OCI-LY1 (cell line): ENCODE measurements around the gene CNTNAP2.

Experiments used
- H2AFZ ChIP-seq: fragments of 200-600 bp; sonication (generic), shearing (Covaris generic); 2 replicates; pipeline ENCODE4 v1.6.0; 2014; ENCODE audit warnings: antibody characterized with exemption, mild to moderate bottlenecking, low read length
- H3F3A ChIP-seq: fragments of 200-600 bp; sonication (generic), shearing (Covaris generic); 2 replicates; pipeline ENCODE4 v1.6.0; 2014; ENCODE audit warnings: mild to moderate bottlenecking, antibody characterized with exemption, low read length, moderate library complexity; ENCODE audit not compliant: insufficient read depth
- H3K27ac ChIP-seq: fragments of 200-600 bp; sonication (generic); 2 replicates; pipeline ENCODE4 v1.5.1; 2014; ENCODE audit warnings: low read length, mixed run types, mild to moderate bottlenecking, low read depth; ENCODE audit not compliant: poor library complexity, severe bottlenecking
- H3K27me3 ChIP-seq: fragments of 200-600 bp; sonication (generic); 2 replicates; pipeline ENCODE4 v1.6.0; 2014; ENCODE audit warnings: antibody characterized with exemption, mild to moderate bottlenecking, low read length, moderate library complexity; ENCODE audit not compliant: insufficient read depth
- H3K36me3 ChIP-seq: fragments of 200-600 bp; sonication (generic); 2 replicates; pipeline ENCODE4 v1.6.1; 2014; ENCODE audit warnings: mild to moderate bottlenecking, antibody characterized with exemption, low read length, moderate library complexity, mixed read lengths; ENCODE audit not compliant: insufficient read depth
- H3K4me1 ChIP-seq: fragments of 200-600 bp; sonication (generic); 2 replicates; pipeline ENCODE4 v1.5.1; 2014; ENCODE audit warnings: mild to moderate bottlenecking, low read length, moderate library complexity; ENCODE audit not compliant: insufficient read depth, severe bottlenecking
- H3K4me2 ChIP-seq: fragments of 200-600 bp; sonication (generic), shearing (Covaris generic); 2 replicates; pipeline ENCODE4 v1.6.1; 2014; ENCODE audit warnings: low read length
- H3K4me3 ChIP-seq: fragments of 200-600 bp; sonication (generic); 2 replicates; pipeline ENCODE4 v1.5.1; 2014; ENCODE audit warnings: low read length, low read depth, mild to moderate bottlenecking, mixed read lengths; ENCODE audit not compliant: poor library complexity, severe bottlenecking
- H3K79me2 ChIP-seq: fragments of 200-600 bp; shearing (Covaris generic); 2 replicates; pipeline ENCODE4 v1.6.1; 2016; ENCODE audit warnings: mixed run types, low read length, mixed read lengths; ENCODE audit not compliant: insufficient read depth
- H3K9ac ChIP-seq: fragments of 200-600 bp; sonication (generic), shearing (Covaris generic); 2 replicates; pipeline ENCODE4 v1.6.1; 2014; ENCODE audit warnings: mild to moderate bottlenecking, low read length, mixed read lengths
- H3K9me2 ChIP-seq: fragments of 200-600 bp; sonication (generic), shearing (Covaris generic); 2 replicates; pipeline ENCODE4 v1.6.1; 2014; ENCODE audit warnings: low read depth, mild to moderate bottlenecking, low read length, mixed read lengths
- H3K9me3 ChIP-seq: fragments of 200-600 bp; shearing (Covaris generic); 2 replicates; pipeline ENCODE4 v1.6.1; 2014; ENCODE audit warnings: low read length, mixed read lengths
- H4K20me1 ChIP-seq: fragments of 200-600 bp; sonication (generic), shearing (Covaris generic); 2 replicates; pipeline ENCODE4 v1.6.0; 2016; ENCODE audit warnings: mild to moderate bottlenecking, low read length; ENCODE audit not compliant: insufficient read depth
- EZH2 ChIP-seq: fragments of 200-600 bp; sonication (generic), shearing (Covaris generic); IDR thresholded peaks from 2 replicates; pipeline ENCODE4 v1.8.0; 2017; ENCODE audit warnings: borderline replicate concordance, mixed run types, mild to moderate bottlenecking, antibody characterized with exemption, low read length, moderate library complexity, mixed read lengths
- TF ChIP-seq, protein P1 (sequence below): fragments of 200-600 bp; sonication (generic), shearing (Covaris generic); IDR thresholded peaks from 2 replicates; pipeline ENCODE4 v1.5.1; 2017; ENCODE audit warnings: mild to moderate bottlenecking, antibody characterized with exemption, low read length, moderate library complexity, mixed read lengths

Gene CNTNAP2

DNA sequence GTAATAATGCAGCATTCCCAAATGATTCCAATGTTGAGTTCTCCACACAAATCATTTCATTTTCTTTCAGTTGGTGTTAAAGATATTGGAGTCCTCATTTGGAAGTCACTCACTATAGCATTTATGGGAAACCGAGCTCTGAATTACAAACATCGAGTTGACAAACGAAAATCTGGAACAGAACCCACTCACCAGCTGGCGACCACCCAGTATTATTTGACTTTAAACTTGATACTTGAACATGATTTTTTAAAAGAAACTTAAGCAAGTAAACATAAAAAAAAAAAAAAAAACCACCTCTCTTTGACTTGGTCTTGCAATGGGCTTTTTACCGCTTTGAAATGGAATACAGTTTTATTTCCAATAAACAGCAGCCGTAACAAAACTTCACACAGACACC, 1897.4 kb downstream of the CNTNAP2 start:
- no peak overlapping the region for H3K4me3 ChIP-seq
- H3K27me3 ChIP-seq = no peaks in the 10 kb centered on the region
- H3K36me3 ChIP-seq = no peaks in the 10 kb centered on the region
- H3K79me2 ChIP-seq = no peaks in the 10 kb centered on the region
- H4K20me1 ChIP-seq = no peaks in the 10 kb centered on the region
- no peak overlapping the region for H3K9ac ChIP-seq
- H3F3A ChIP-seq = no peaks in the 10 kb centered on the region
- H3K9me2 ChIP-seq = no peaks in the 10 kb centered on the region
- H3K9me3 ChIP-seq = no peaks in the 10 kb centered on the region
- no peak overlapping the region for H3K4me2 ChIP-seq
- H2AFZ ChIP-seq = no peak overlapping the region
- H3K27ac ChIP-seq = no peak overlapping the region
- TF ChIP-seq, protein P1, sequence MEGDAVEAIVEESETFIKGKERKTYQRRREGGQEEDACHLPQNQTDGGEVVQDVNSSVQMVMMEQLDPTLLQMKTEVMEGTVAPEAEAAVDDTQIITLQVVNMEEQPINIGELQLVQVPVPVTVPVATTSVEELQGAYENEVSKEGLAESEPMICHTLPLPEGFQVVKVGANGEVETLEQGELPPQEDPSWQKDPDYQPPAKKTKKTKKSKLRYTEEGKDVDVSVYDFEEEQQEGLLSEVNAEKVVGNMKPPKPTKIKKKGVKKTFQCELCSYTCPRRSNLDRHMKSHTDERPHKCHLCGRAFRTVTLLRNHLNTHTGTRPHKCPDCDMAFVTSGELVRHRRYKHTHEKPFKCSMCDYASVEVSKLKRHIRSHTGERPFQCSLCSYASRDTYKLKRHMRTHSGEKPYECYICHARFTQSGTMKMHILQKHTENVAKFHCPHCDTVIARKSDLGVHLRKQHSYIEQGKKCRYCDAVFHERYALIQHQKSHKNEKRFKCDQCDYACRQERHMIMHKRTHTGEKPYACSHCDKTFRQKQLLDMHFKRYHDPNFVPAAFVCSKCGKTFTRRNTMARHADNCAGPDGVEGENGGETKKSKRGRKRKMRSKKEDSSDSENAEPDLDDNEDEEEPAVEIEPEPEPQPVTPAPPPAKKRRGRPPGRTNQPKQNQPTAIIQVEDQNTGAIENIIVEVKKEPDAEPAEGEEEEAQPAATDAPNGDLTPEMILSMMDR = no peak
- no peak for TF ChIP-seq EZH2
- H3K4me1 ChIP-seq = no peaks in the 10 kb centered on the region

DNA sequence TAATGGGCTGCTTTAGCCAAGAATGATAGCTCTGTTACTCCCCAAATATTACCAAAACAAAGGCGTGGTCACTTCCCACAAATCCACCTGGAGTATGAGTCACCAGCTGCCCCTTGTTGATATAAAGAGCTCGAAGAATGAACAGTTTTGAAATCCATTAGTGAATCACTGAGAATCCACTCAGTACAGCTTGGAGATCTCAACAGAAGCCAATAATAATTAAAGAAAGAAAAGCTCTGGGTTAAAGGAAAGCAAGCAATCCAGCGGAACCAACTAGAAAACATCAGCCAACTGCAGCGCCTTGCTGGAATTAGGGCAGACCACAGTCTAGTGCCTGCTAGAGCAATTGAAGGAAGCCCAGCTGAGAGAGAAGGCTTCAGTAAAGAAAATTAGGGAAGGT, 1897.9 kb downstream of the CNTNAP2 start:
- TF ChIP-seq EZH2 = no peak
- TF ChIP-seq, protein P1 = no peak
- Histone ChIP-seq H3K4me1 (no peaks in the 10 kb centered on the region), H4K20me1 (no peaks in the 10 kb centered on the region), H2AFZ (no peak overlapping the region), H3K9ac (no peak overlapping the region), H3K9me2 (no peaks in the 10 kb centered on the region), H3K9me3 (no peaks in the 10 kb centered on the region), H3K4me2 (no peak overlapping the region), H3F3A (no peaks in the 10 kb centered on the region), H3K27ac (no peak overlapping the region), H3K36me3 (no peaks in the 10 kb centered on the region), H3K79me2 (no peaks in the 10 kb centered on the region), H3K4me3 (no peak overlapping the region), H3K27me3 (no peaks in the 10 kb centered on the region)

GRCh38 chr7:148017126-148017525, 1900.5 kb downstream of the CNTNAP2 start:
- Histone ChIP-seq H3K36me3 (no peaks in the 10 kb centered on the region), H3K79me2 (no peaks in the 10 kb centered on the region), H3K4me3 (no peak overlapping the region), H3K9me3 (no peaks in the 10 kb centered on the region), H3K9me2 (no peaks in the 10 kb centered on the region), H3K9ac (no peak overlapping the region), H3F3A (no peaks in the 10 kb centered on the region), H3K27me3 (no peaks in the 10 kb centered on the region), H4K20me1 (no peaks in the 10 kb centered on the region), H2AFZ (no peak overlapping the region), H3K4me1 (no peaks in the 10 kb centered on the region), H3K4me2 (no peak overlapping the region), H3K27ac (no peak overlapping the region)
- TF ChIP-seq, protein P1 = no peak
- no peak for TF ChIP-seq EZH2
